HCT116 (cell line): Measurements from ENCODE around the gene SIGLECL1. TPM values are rescaled to one million over a fixed set of nuclear protein-coding genes. Genes with fewer than 3 reads are reported as not detected.

Experiments
- ATAC-seq: fragments of 200-7000 bp; cut with Tn5 transposase; 2 replicates; pipeline ENCODE4 v1.9.1; 2020; ENCODE audit warnings: mild to moderate bottlenecking, moderate library complexity
- BruUV-seq: library from RNA; stranded (reverse); fragments of 400-500 nt; replicated peaks from 2 replicates; lab custom pipeline; 2021; lab: Mats Ljungman, UMichigan
- CTCF ChIA-PET: fragments of 300-600 bp; sonication (Branson Sonifier 250); formaldehyde crosslinking; loops from one replicate; lab custom pipeline; 2021; ENCODE audit warnings: antibody characterized with exemption; lab: Charles Lee
- POLR2A ChIA-PET: fragments of 300-600, 350-600 bp; sonication (Branson Sonifier 250); formaldehyde crosslinking; loops from one replicate; lab custom pipeline; 2021; ENCODE audit warnings: antibody characterized with exemption; lab: Charles Lee
- RAD21 ChIA-PET, 2 experiments: fragments of 300-600 bp; sonication (Branson Sonifier 250); formaldehyde crosslinking; loops; one replicate each; lab custom pipeline; 2023; ENCODE audit warnings: low total read pairs in 2 of 2; ENCODE audit not compliant: uncharacterized antibody in 2 of 2, unreplicated experiment in 2 of 2, low non-redundant PET in 1 of 2; lab: Charles Lee
- DNase-seq: peaks from one replicate; pipeline ENCODE4 v3.0.0-alpha.2; 2010; ENCODE audit warnings: low read depth, low spot score
- H2AFZ ChIP-seq: fragments of 200-600 bp; shearing (Covaris generic), sonication (generic); 2 replicates; pipeline ENCODE4 v1.6.1; 2017; ENCODE audit warnings: low read depth, mixed run types, mixed read lengths, antibody characterized with exemption, low read length; ENCODE audit not compliant: poor library complexity, severe bottlenecking
- H3K27ac ChIP-seq: 2 replicates; pipeline ENCODE4 v1.5.1; 2012; ENCODE audit warnings: low read depth, low read length
- H3K27me3 ChIP-seq: fragments of 200-600 bp; sonication (generic); 2 replicates; pipeline ENCODE4 v1.6.1; 2016; ENCODE audit warnings: mixed run types, low read length, mixed read lengths; ENCODE audit not compliant: insufficient read depth
- H3K36me3 ChIP-seq, 2 experiments: fragments of 200-500 bp in 1 of 2; fragments of 200-600 bp in 1 of 2; sonication (Bioruptor generic) in 1 of 2; sonication (generic) in 1 of 2; 2 replicates each; pipeline versions ENCODE4 v1.5.1 to v1.6.1; 2014 to 2016; ENCODE audit warnings: low read length in 2 of 2, inconsistent platforms in 1 of 2, mixed read lengths in 1 of 2, mixed run types in 1 of 2; ENCODE audit not compliant: insufficient read depth in 2 of 2, control insufficient read depth in 1 of 2
- H3K4me1 ChIP-seq, 2 experiments: fragments of 200-600 bp in 1 of 2; sonication (generic) in 1 of 2; 2 replicates each; pipeline versions ENCODE4 v1.5.1 to v1.6.1; 2012 to 2017; ENCODE audit warnings: low read length in 2 of 2, inconsistent platforms in 1 of 2, mild to moderate bottlenecking in 1 of 2, mixed read lengths in 1 of 2, mixed run types in 1 of 2, moderate library complexity in 1 of 2; ENCODE audit not compliant: insufficient read depth in 2 of 2, control insufficient read depth in 1 of 2
- H3K4me2 ChIP-seq: fragments of 200-600 bp; sonication (generic); 2 replicates; pipeline ENCODE4 v1.6.1; 2017; ENCODE audit warnings: mixed run types, low read length, mixed read lengths
- H3K4me3 ChIP-seq, 2 experiments: fragments of 200-600 bp in 1 of 2; sonication (generic) in 1 of 2; replicated peaks in 1 of 2; 2 replicates each; pipeline ENCODE4 v1.5.1; 2011 to 2016; ENCODE audit warnings: low read length in 2 of 2, control low read depth in 1 of 2, low read depth in 1 of 2, mild to moderate bottlenecking in 1 of 2, mixed read lengths in 1 of 2, mixed run types in 1 of 2
- H3K79me2 ChIP-seq: fragments of 200-600 bp; sonication (generic); 2 replicates; pipeline ENCODE4 v1.6.1; 2017; ENCODE audit warnings: mild to moderate bottlenecking, mixed run types, low read length, moderate library complexity, mixed read lengths; ENCODE audit not compliant: insufficient read depth
- H3K9ac ChIP-seq: fragments of 200-600 bp; sonication (generic); 2 replicates; pipeline ENCODE4 v1.6.1; 2016; ENCODE audit warnings: low read length, mixed read lengths
- H3K9me2 ChIP-seq: fragments of 200-600 bp; sonication (generic), shearing (Covaris generic); 2 replicates; pipeline ENCODE4 v1.6.1; 2017; ENCODE audit warnings: mixed run types, mild to moderate bottlenecking, moderate library complexity; ENCODE audit not compliant: insufficient read depth
- H3K9me3 ChIP-seq, 2 experiments: fragments of 200-500 bp in 1 of 2; fragments of 200-600 bp in 1 of 2; sonication (Bioruptor generic) in 1 of 2; sonication (generic) in 1 of 2; 2 replicates each; pipeline ENCODE4 v1.6.1; 2014 to 2017; ENCODE audit warnings: low read length in 2 of 2, mixed read lengths in 2 of 2, inconsistent platforms in 1 of 2, low read depth in 1 of 2, mild to moderate bottlenecking in 1 of 2, mixed run types in 1 of 2, moderate library complexity in 1 of 2; ENCODE audit not compliant: control insufficient read depth in 1 of 2, insufficient read depth in 1 of 2
- H4K20me1 ChIP-seq: fragments of 200-600 bp; sonication (generic), shearing (Covaris generic); 2 replicates; pipeline ENCODE4 v1.6.1; 2017; ENCODE audit warnings: mixed run types, mild to moderate bottlenecking, moderate library complexity; ENCODE audit not compliant: insufficient read depth
- CBX3 ChIP-seq: IDR thresholded peaks from 2 replicates; pipeline ENCODE4 v1.6.1; 2012; ENCODE audit warnings: low read depth
- CTCF ChIP-seq, 3 experiments: fragments of 200-600 bp in 1 of 3; sonication (generic) in 1 of 3; IDR thresholded peaks in 2 of 3; conservative IDR thresholded peaks in 1 of 3; 2 replicates each; pipeline ENCODE4 v1.5.1; 2012 to 2017; ENCODE audit warnings: low read depth in 2 of 3, low read length in 2 of 3, antibody characterized with exemption in 1 of 3, borderline replicate concordance in 1 of 3, control low read depth in 1 of 3, mild to moderate bottlenecking in 1 of 3, mixed read lengths in 1 of 3, mixed run types in 1 of 3, moderate library complexity in 1 of 3; ENCODE audit not compliant: insufficient read depth in 1 of 3
- EGR1 ChIP-seq: IDR thresholded peaks from 2 replicates; pipeline ENCODE4 v1.6.1; 2012; ENCODE audit warnings: low read depth
- FOSL1 ChIP-seq: IDR thresholded peaks from 2 replicates; pipeline ENCODE4 v1.6.1; 2012; ENCODE audit warnings: low read depth
- JUND ChIP-seq: IDR thresholded peaks from 2 replicates; pipeline ENCODE4 v1.6.1; 2012
- POLR2A ChIP-seq: IDR thresholded peaks from 2 replicates; pipeline ENCODE4 v1.7.0; 2011; ENCODE audit warnings: borderline replicate concordance; ENCODE audit not compliant: insufficient read depth, insufficient read length; ENCODE audit errors: extremely low read depth
- POLR2AphosphoS5 ChIP-seq: IDR thresholded peaks from 2 replicates; pipeline ENCODE4 v1.6.1; 2011; ENCODE audit warnings: mild to moderate bottlenecking, low read depth, low read length, moderate library complexity
- RAD21 ChIP-seq: IDR thresholded peaks from 2 replicates; pipeline ENCODE4 v1.6.1; 2012; ENCODE audit warnings: low read depth, mild to moderate bottlenecking
- SRF ChIP-seq: IDR thresholded peaks from 2 replicates; pipeline ENCODE4 v1.6.1; 2012; ENCODE audit warnings: low read depth
- ZBTB33 ChIP-seq: IDR thresholded peaks from 2 replicates; pipeline ENCODE4 v1.6.1; 2011; ENCODE audit warnings: mild to moderate bottlenecking, low read length, moderate library complexity; ENCODE audit not compliant: insufficient replicate concordance; ENCODE audit errors: extremely low read depth
- ZNF274 ChIP-seq: fragments of 200-500 bp; sonication (Bioruptor generic); IDR thresholded peaks from 2 replicates; pipeline ENCODE4 v1.6.1; 2014; ENCODE audit warnings: mild to moderate bottlenecking, low read depth, low read length, inconsistent platforms
- intact Hi-C: fragments of 100-400 bp; cut with micrococcal nuclease; formaldehyde crosslinking; loops from 2 replicates; pipeline ENCODE4 v1.10.0; 2022
- total RNA-seq: library from RNA; stranded (reverse); gene quantifications from one replicate; pipeline ENCODE4 v1.2.1, GENCODE V29; 2021; ENCODE audit not compliant: unreplicated experiment
- TF ChIP-seq, protein P1 (sequence below): IDR thresholded peaks from 2 replicates; pipeline ENCODE4 v1.6.1; 2012

The SIGLECL1 gene
- total RNA-seq, 1 experiment from 2014 or later: not detected

GRCh38 chr19:51277112-51277511 is 26.2 kb downstream of the SIGLECL1 start:
- RAD21 ChIA-PET: no interaction called here

GRCh38 chr19:51282335-51282734 is 31.5 kb downstream of the SIGLECL1 start:
- BruUV-seq: no TSS peak
- intact Hi-C loops: no loop called here
- no peaks in the 10 kb centered on the region for H3K9me2 ChIP-seq
- H3K9me3 ChIP-seq: no peaks in the 10 kb centered on the region
- ATAC-seq (no peak), DNase-seq (no peak)
- H4K20me1 ChIP-seq: no peaks in the 10 kb centered on the region
- H3K4me3 ChIP-seq: no peak overlapping the region
- H2AFZ ChIP-seq: no peak overlapping the region
- H3K79me2 ChIP-seq: no peaks in the 10 kb centered on the region
- H3K27ac ChIP-seq: no peak overlapping the region
- no peak overlapping the region for H3K4me2 ChIP-seq
- ChIA-PET POLR2A (no interaction called here), RAD21 (no interaction called here), CTCF (no interaction called here)
- H3K27me3 ChIP-seq: peaks cover 28% of the 10 kb centered on the region
- no peak overlapping the region for H3K9ac ChIP-seq
- no peaks in the 10 kb centered on the region for H3K36me3 ChIP-seq
- H3K4me1 ChIP-seq: no peaks in the 10 kb centered on the region
- TF ChIP-seq FOSL1 (no peak), CBX3 (no peak), POLR2A (no peak), ZNF274 (no peak), ZBTB33 (no peak), EGR1 (no peak), SRF (no peak), JUND (no peak), RAD21 (no peak)
- TF ChIP-seq, protein P1, sequence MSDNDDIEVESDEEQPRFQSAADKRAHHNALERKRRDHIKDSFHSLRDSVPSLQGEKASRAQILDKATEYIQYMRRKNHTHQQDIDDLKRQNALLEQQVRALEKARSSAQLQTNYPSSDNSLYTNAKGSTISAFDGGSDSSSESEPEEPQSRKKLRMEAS: no peak

More at GRCh38 chr19:51277112-51277511, 26.2 kb downstream of the SIGLECL1 start:
- no peak for TF ChIP-seq POLR2AphosphoS5
- TF ChIP-seq CTCF (IDR thresholded peaks at IDR 0.05 in 2 of 3, conservative IDR thresholded peaks at IDR 0.05 in 1 of 3; ENCODE audit: borderline replicate concordance in 1 of 3, insufficient read depth in 1 of 3, low read depth in 2 of 3, low read length in 2 of 3): no peak
- H3K79me2 ChIP-seq: no peaks in the 10 kb centered on the region
- H3K4me1 ChIP-seq: peaks cover 0 to 7% of the 10 kb centered on the region in 2 experiments; a peak in 2 of 4 replicates
- no peak overlapping the region for H3K4me2 ChIP-seq
- intact Hi-C loops: no loop called here
- H3K27ac ChIP-seq: no peak overlapping the region
- peaks cover 9% of the 10 kb centered on the region; the same call in 1 of the 2 replicates for H3K27me3 ChIP-seq
- no peak overlapping the region for H2AFZ ChIP-seq
- no peak for ATAC-seq
- no TSS peak for BruUV-seq
- DNase-seq: no peak
- ChIA-PET POLR2A (no interaction called here), CTCF (interaction anchor here (1.3 kb wide), 1 partner anchor 18 kb away, joined by 4 read pairs; no protein-coding TSS in a partner anchor)
- no peaks in the 10 kb centered on the region for H3K36me3 ChIP-seq
- no peaks in the 10 kb centered on the region for H3K9me3 ChIP-seq
- H3K4me3 ChIP-seq: no peak overlapping the region
- H3K9me2 ChIP-seq: no peaks in the 10 kb centered on the region
- H4K20me1 ChIP-seq: no peaks in the 10 kb centered on the region
- H3K9ac ChIP-seq: no peak overlapping the region
